ENCODE results near the gene AMOTL2. TPM values are rescaled to one million over a fixed set of nuclear protein-coding genes. Genes with fewer than 3 reads are reported as not detected.

The AMOTL2 gene
- total RNA-seq, 1 donor from 2014 or later = not detected

DNA sequence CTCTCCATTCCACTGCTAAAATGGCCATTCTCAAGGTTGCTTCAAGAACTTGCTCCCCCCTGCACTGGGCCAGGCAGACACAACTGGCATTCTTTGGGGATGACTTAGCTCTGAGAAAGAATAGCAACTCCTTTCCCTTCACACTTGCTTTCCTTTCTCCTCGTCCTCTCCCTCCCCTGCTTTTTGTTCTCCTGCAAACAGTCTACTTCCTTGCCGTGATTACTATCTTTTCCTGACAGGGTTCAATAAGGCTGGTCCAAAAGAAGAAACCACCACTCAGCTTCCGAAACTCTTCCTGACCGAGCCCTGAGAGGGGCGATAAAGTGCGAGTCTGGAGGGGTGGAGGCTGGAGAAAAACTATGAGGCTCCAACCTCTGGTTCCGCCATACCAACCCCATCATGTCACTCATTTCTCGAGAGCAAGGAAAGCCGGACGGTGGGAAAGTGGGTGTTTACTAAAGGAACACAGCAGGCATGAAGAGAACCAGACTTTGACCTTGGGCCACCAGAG lies 5.0 kb downstream of the AMOTL2 start:
- intact Hi-C loops (cut with micrococcal nuclease) = no loop called here
- H3K4me1 Mint-ChIP-seq (ENCODE audit: low read depth) = peaks cover 11% of the 10 kb centered on the region
- no peak for DNase-seq (ENCODE audit: low spot score)
- H3K9me3 Mint-ChIP-seq = no peaks in the 10 kb centered on the region
- H3K27me3 Mint-ChIP-seq (ENCODE audit: low read depth) = peaks cover 33% of the 10 kb centered on the region
- no peaks in the 10 kb centered on the region for H3K36me3 Mint-ChIP-seq (ENCODE audit: low read depth)
- no peak overlapping the region for H3K27ac Mint-ChIP-seq
- no peak overlapping the region for H3K4me3 Mint-ChIP-seq (ENCODE audit: low read depth)

- no peak overlapping the region for H3K27ac Mint-ChIP-seq
- no peaks in the 10 kb centered on the region for H3K9me3 Mint-ChIP-seq
- intact Hi-C loops (cut with micrococcal nuclease) = no loop called here
- no peak for DNase-seq (ENCODE audit: low spot score)
- H3K4me1 Mint-ChIP-seq (ENCODE audit: low read depth) = peaks cover 11% of the 10 kb centered on the region
- H3K27me3 Mint-ChIP-seq (ENCODE audit: low read depth) = peaks cover 31% of the 10 kb centered on the region
- H3K36me3 Mint-ChIP-seq (ENCODE audit: low read depth) = no peaks in the 10 kb centered on the region
- no peak overlapping the region for H3K4me3 Mint-ChIP-seq (ENCODE audit: low read depth)
Observed at GRCh38 chr3:134368751-134369105, 5.5 kb downstream of the AMOTL2 start.

- H3K9me3 Mint-ChIP-seq = no peaks in the 10 kb centered on the region
- H3K4me1 Mint-ChIP-seq (ENCODE audit: low read depth) = peaks cover 11% of the 10 kb centered on the region
- no peak overlapping the region for H3K4me3 Mint-ChIP-seq (ENCODE audit: low read depth)
- H3K36me3 Mint-ChIP-seq (ENCODE audit: low read depth) = no peaks in the 10 kb centered on the region
- intact Hi-C loops (cut with micrococcal nuclease) = no loop called here
- H3K27me3 Mint-ChIP-seq (ENCODE audit: low read depth) = peaks cover 34% of the 10 kb centered on the region
- no peak for DNase-seq (ENCODE audit: low spot score)
- H3K27ac Mint-ChIP-seq = no peak overlapping the region
Observed at GRCh38 chr3:134367869-134368750, 6.1 kb downstream of the AMOTL2 start.

- no peak overlapping the region for H3K27ac Mint-ChIP-seq
- intact Hi-C loops (cut with micrococcal nuclease) = no loop called here
- no peaks in the 10 kb centered on the region for H3K9me3 Mint-ChIP-seq
- H3K27me3 Mint-ChIP-seq (ENCODE audit: low read depth) = peaks cover 28% of the 10 kb centered on the region
- H3K4me1 Mint-ChIP-seq (ENCODE audit: low read depth) = peaks cover 11% of the 10 kb centered on the region
- no peak for DNase-seq (ENCODE audit: low spot score)
- H3K4me3 Mint-ChIP-seq (ENCODE audit: low read depth) = no peak overlapping the region
- H3K36me3 Mint-ChIP-seq (ENCODE audit: low read depth) = no peaks in the 10 kb centered on the region
Observed at GRCh38 chr3:134366928-134367811, 7.1 kb downstream of the AMOTL2 start.

DNA sequence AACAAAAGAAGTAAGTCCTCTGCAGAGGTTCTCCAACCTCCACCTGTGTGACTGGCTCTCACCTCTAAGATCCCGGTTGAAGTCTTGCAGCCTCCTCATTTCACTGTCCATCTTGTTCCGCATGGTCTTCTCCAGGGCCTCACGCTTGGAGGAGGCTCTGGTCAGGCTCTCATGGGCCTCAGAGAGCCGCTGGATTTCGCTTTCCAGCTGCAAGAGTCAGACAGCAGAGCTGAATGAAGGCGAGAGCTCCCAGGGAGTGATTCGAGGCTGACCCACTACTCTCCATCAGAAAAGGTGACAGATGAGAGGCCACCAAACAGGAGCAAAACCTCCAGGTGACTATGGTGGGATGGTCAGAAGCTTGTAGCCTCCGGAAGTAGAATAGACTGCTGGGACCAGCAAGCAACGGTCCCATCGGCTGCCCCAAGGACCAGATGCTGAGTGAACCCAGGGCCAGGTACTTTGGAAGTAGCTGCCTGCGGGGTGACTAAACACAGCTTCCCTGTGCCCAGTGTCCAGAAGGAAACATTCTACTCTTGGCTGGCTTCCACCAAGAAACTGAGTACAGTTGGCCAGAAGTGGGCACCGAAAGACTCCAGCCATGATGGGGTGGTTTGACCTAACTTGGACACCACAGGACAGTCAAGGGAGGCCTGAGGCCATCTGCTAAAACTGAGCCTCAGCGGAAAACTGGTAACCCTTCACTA lies 7.9 kb downstream of the AMOTL2 start:
- no peaks in the 10 kb centered on the region for H3K36me3 Mint-ChIP-seq (ENCODE audit: low read depth)
- no peak overlapping the region for H3K27ac Mint-ChIP-seq
- no peaks in the 10 kb centered on the region for H3K9me3 Mint-ChIP-seq
- peaks cover 11% of the 10 kb centered on the region for H3K4me1 Mint-ChIP-seq (ENCODE audit: low read depth)
- H3K4me3 Mint-ChIP-seq (ENCODE audit: low read depth) = no peak overlapping the region
- DNase-seq (ENCODE audit: low spot score) = no peak
- peaks cover 25% of the 10 kb centered on the region for H3K27me3 Mint-ChIP-seq (ENCODE audit: low read depth)
- intact Hi-C loops (cut with micrococcal nuclease) = no loop called here

DNA sequence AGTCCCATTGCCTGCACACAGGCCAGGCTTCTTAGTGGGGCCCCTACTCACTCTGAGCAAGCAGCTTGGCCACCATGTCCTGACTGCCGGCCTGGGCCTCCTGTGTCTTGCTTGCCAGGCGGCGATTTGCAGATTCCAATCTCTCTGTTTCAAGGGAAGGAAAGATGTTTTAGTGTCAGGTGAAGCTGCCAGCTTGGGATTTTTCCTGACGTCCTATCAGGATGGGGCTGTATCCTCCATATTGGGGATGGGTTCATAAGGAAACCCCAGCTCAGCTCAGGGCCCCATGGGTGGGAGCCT lies 8.5 kb downstream of the AMOTL2 start:
- Mint-ChIP-seq H3K36me3 (ENCODE audit: low read depth) (no peaks in the 10 kb centered on the region), H3K4me3 (ENCODE audit: low read depth) (no peak overlapping the region), H3K9me3 (no peaks in the 10 kb centered on the region), H3K4me1 (ENCODE audit: low read depth) (peaks cover 11% of the 10 kb centered on the region), H3K27me3 (ENCODE audit: low read depth) (peaks cover 23% of the 10 kb centered on the region), H3K27ac (no peak overlapping the region)
- DNase-seq (ENCODE audit: low spot score) = no peak
- intact Hi-C loops (cut with micrococcal nuclease) = no loop called here

- Mint-ChIP-seq H3K4me3 (ENCODE audit: low read depth) (no peak overlapping the region), H3K27me3 (ENCODE audit: low read depth) (peaks cover 23% of the 10 kb centered on the region), H3K27ac (no peak overlapping the region), H3K9me3 (no peaks in the 10 kb centered on the region), H3K4me1 (ENCODE audit: low read depth) (peaks cover 11% of the 10 kb centered on the region), H3K36me3 (ENCODE audit: low read depth) (no peaks in the 10 kb centered on the region)
- intact Hi-C loops (cut with micrococcal nuclease) = no loop called here
- DNase-seq (ENCODE audit: low spot score) = no peak
Observed at GRCh38 chr3:134364936-134365765, 9.1 kb downstream of the AMOTL2 start.

- DNase-seq (ENCODE audit: low spot score) = no peak
- peaks cover 23% of the 10 kb centered on the region for H3K27me3 Mint-ChIP-seq (ENCODE audit: low read depth)
- no peak overlapping the region for H3K27ac Mint-ChIP-seq
- intact Hi-C loops (cut with micrococcal nuclease) = no loop called here
- H3K4me1 Mint-ChIP-seq (ENCODE audit: low read depth) = peaks cover 11% of the 10 kb centered on the region
- no peak overlapping the region for H3K4me3 Mint-ChIP-seq (ENCODE audit: low read depth)
- H3K9me3 Mint-ChIP-seq = no peaks in the 10 kb centered on the region
- no peaks in the 10 kb centered on the region for H3K36me3 Mint-ChIP-seq (ENCODE audit: low read depth)
Observed at GRCh38 chr3:134364061-134364935, 9.9 kb downstream of the AMOTL2 start.

DNA sequence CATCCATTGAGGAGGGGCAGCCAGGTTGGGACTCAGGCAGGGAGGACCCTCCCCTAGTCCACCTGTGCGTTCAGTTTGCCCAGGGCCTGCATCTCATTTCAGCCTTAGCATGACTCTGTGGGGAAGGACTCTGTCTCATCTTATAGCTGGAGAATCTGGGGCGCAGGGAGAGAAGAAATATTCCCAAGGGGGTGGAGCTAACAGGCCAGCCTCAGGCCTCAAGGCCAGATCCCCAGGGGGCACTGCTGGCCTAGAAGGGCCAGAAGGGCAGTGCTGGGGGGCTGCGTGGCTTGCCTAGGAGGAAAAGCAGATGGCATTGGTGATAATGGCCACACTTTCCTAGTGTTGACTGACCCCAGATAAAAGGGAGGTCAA lies 10.9 kb downstream of the AMOTL2 start:
- H3K27ac Mint-ChIP-seq = no peak overlapping the region
- H3K4me1 Mint-ChIP-seq (ENCODE audit: low read depth) = peaks cover 11% of the 10 kb centered on the region
- H3K4me3 Mint-ChIP-seq (ENCODE audit: low read depth) = no peak overlapping the region
- intact Hi-C loops (cut with micrococcal nuclease) = no loop called here
- peaks cover 23% of the 10 kb centered on the region for H3K27me3 Mint-ChIP-seq (ENCODE audit: low read depth)
- no peaks in the 10 kb centered on the region for H3K36me3 Mint-ChIP-seq (ENCODE audit: low read depth)
- DNase-seq (ENCODE audit: low spot score) = no peak
- no peaks in the 10 kb centered on the region for H3K9me3 Mint-ChIP-seq

- Mint-ChIP-seq H3K36me3 (ENCODE audit: low read depth) (no peaks in the 10 kb centered on the region), H3K4me1 (ENCODE audit: low read depth) (peaks cover 11% of the 10 kb centered on the region), H3K4me3 (ENCODE audit: low read depth) (no peak overlapping the region), H3K27me3 (ENCODE audit: low read depth) (peaks cover 23% of the 10 kb centered on the region), H3K27ac (no peak overlapping the region), H3K9me3 (no peaks in the 10 kb centered on the region)
- no peak for DNase-seq (ENCODE audit: low spot score)
- intact Hi-C loops (cut with micrococcal nuclease) = no loop called here
Observed at GRCh38 chr3:134362670-134363380, 11.4 kb downstream of the AMOTL2 start.

DNA sequence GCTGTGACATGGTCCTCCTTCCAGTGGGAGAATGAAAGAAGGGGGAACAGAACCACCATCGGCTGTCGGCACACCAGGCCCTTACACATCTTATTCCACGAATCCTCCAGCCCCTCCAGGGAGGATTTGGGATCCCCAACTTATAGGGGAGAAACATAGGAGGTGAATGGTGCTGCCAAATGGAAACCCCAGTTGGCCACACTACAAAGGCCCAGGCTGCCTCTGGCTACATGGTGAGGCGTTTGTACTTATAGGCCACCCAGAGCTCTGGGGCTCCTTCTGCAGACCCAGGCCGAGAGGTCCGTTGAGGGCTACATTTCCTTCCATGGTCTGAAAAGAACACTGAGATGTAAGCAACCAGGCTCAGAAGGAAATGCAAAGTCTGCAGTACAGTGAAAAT lies 12.0 kb downstream of the AMOTL2 start:
- peaks cover 23% of the 10 kb centered on the region for H3K27me3 Mint-ChIP-seq (ENCODE audit: low read depth)
- intact Hi-C loops (cut with micrococcal nuclease) = no loop called here
- no peak overlapping the region for H3K4me3 Mint-ChIP-seq (ENCODE audit: low read depth)

More for the DNA sequence above, 12.0 kb downstream of the AMOTL2 start:
- H3K9me3 Mint-ChIP-seq = no peaks in the 10 kb centered on the region
- DNase-seq (ENCODE audit: low spot score) = no peak
- no peaks in the 10 kb centered on the region for H3K36me3 Mint-ChIP-seq (ENCODE audit: low read depth)
- peaks cover 11% of the 10 kb centered on the region for H3K4me1 Mint-ChIP-seq (ENCODE audit: low read depth)
- H3K27ac Mint-ChIP-seq = no peak overlapping the region
